KMS-11 (cell line): ENCODE data around the gene RAB4A.

Experiments used
- H2AFZ ChIP-seq: fragments of 200-600 bp; sonication (generic); 2 replicates; pipeline ENCODE4 v1.6.1; 2016; ENCODE audit warnings: antibody characterized with exemption, mixed run types, low read depth
- H3K27ac ChIP-seq: fragments of 200-600 bp; sonication (generic); 2 replicates; pipeline ENCODE4 v1.6.1; 2016; ENCODE audit warnings: mild to moderate bottlenecking, mixed run types
- H3K27me3 ChIP-seq: fragments of 200-600 bp; sonication (generic); 2 replicates; pipeline ENCODE4 v1.6.1; 2017; ENCODE audit warnings: mild to moderate bottlenecking, low read depth, mixed run types, moderate library complexity; ENCODE audit not compliant: insufficient read depth
- H3K36me3 ChIP-seq: fragments of 200-600 bp; sonication (generic); 2 replicates; pipeline ENCODE4 v1.6.1; 2017; ENCODE audit warnings: mild to moderate bottlenecking, mixed run types; ENCODE audit not compliant: insufficient read depth
- H3K4me1 ChIP-seq: fragments of 200-600 bp; sonication (generic); 2 replicates; pipeline ENCODE4 v1.6.1; 2016; ENCODE audit warnings: mild to moderate bottlenecking, low read depth, mixed run types; ENCODE audit not compliant: poor library complexity, severe bottlenecking
- H3K4me2 ChIP-seq: fragments of 200-600 bp; sonication (generic); 2 replicates; pipeline ENCODE4 v1.7.0; 2016; ENCODE audit warnings: mild to moderate bottlenecking, mixed run types
- H3K4me3 ChIP-seq: fragments of 200-600 bp; sonication (generic); IDR thresholded peaks from 2 replicates; pipeline ENCODE4 v1.6.1; 2017; ENCODE audit warnings: low read depth, low read length, mixed read lengths; ENCODE audit not compliant: insufficient read depth
- H3K79me2 ChIP-seq: fragments of 200-600 bp; sonication (generic); 2 replicates; pipeline ENCODE4 v1.6.1; 2016; ENCODE audit warnings: low read depth, mixed run types; ENCODE audit not compliant: insufficient read depth
- H3K9ac ChIP-seq: fragments of 200-600 bp; sonication (generic); 2 replicates; pipeline ENCODE4 v1.6.1; 2016; ENCODE audit warnings: mild to moderate bottlenecking, mixed run types
- H4K20me1 ChIP-seq: fragments of 200-600 bp; sonication (generic); 2 replicates; pipeline ENCODE4 v1.6.1; 2016; ENCODE audit warnings: mild to moderate bottlenecking, mixed run types; ENCODE audit not compliant: insufficient read depth
- TF ChIP-seq, protein P1 (sequence below): fragments of 200-600 bp; sonication (generic); conservative IDR thresholded peaks from 2 replicates; pipeline ENCODE4 v1.6.1; 2017; ENCODE audit warnings: low read depth, mild to moderate bottlenecking, antibody characterized with exemption, low read length, moderate library complexity, mixed read lengths

RAB4A gene

DNA sequence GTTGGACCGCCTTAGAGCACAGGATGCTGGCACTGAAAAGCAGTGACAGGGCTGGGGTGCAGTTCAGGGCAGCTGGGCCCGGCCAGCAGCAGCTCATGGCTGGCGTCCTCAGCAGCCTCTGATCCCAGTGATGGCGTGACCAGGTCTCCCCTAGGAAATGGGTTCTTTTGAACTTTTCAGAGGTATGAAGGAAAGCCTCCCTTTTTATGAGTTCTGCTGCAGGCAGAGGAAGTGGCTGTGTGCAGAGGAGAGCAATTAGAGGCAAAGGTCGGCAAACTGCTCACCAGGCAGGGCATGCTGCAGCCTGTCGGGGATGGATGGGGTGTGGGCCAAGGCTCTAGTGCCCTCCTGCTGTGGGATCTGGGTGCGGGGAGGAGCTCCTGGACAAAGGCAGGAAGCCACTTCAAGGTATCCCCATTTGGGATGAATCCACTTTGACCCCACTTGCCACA is 45.6 kb upstream of the RAB4A start:
- no peaks in the 10 kb centered on the region for H3K79me2 ChIP-seq
- no peaks in the 10 kb centered on the region for H3K4me1 ChIP-seq
- H3K4me3 ChIP-seq: no peak overlapping the region
- no peaks in the 10 kb centered on the region for H3K36me3 ChIP-seq
- H3K4me2 ChIP-seq: no peak overlapping the region
- TF ChIP-seq, protein P1, sequence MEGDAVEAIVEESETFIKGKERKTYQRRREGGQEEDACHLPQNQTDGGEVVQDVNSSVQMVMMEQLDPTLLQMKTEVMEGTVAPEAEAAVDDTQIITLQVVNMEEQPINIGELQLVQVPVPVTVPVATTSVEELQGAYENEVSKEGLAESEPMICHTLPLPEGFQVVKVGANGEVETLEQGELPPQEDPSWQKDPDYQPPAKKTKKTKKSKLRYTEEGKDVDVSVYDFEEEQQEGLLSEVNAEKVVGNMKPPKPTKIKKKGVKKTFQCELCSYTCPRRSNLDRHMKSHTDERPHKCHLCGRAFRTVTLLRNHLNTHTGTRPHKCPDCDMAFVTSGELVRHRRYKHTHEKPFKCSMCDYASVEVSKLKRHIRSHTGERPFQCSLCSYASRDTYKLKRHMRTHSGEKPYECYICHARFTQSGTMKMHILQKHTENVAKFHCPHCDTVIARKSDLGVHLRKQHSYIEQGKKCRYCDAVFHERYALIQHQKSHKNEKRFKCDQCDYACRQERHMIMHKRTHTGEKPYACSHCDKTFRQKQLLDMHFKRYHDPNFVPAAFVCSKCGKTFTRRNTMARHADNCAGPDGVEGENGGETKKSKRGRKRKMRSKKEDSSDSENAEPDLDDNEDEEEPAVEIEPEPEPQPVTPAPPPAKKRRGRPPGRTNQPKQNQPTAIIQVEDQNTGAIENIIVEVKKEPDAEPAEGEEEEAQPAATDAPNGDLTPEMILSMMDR: no peak
- no peak overlapping the region for H3K9ac ChIP-seq
- H3K27ac ChIP-seq: no peak overlapping the region
- no peaks in the 10 kb centered on the region for H3K27me3 ChIP-seq
- H4K20me1 ChIP-seq: no peaks in the 10 kb centered on the region
- no peak overlapping the region for H2AFZ ChIP-seq

DNA sequence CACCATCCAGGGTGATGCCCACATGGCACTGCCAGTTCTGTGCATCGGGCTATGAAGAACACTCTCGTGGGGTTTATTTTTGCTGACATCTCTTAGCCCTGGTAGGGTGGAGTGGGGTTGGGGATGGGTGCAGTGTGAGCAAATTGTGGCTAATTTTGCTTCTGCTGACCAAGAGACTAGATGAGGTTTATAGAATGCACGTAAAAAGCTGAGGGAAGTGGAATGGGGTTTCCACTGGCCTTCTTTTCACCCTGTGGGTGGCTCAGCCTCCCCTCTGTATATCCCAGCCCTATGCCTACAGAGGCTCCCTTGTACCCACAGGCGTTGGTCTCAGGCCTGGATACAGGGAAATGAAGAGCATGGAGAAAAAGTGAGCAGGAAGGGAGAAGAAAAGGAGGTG is 44.1 kb upstream of the RAB4A start:
- no peaks in the 10 kb centered on the region for H3K4me1 ChIP-seq
- no peaks in the 10 kb centered on the region for H4K20me1 ChIP-seq
- TF ChIP-seq, protein P1: no peak
- no peak overlapping the region for H3K4me3 ChIP-seq
- H3K9ac ChIP-seq: no peak overlapping the region
- H2AFZ ChIP-seq: no peak overlapping the region
- H3K36me3 ChIP-seq: no peaks in the 10 kb centered on the region
- H3K4me2 ChIP-seq: no peak overlapping the region
- no peaks in the 10 kb centered on the region for H3K79me2 ChIP-seq
- no peak overlapping the region for H3K27ac ChIP-seq
- H3K27me3 ChIP-seq: no peaks in the 10 kb centered on the region

DNA sequence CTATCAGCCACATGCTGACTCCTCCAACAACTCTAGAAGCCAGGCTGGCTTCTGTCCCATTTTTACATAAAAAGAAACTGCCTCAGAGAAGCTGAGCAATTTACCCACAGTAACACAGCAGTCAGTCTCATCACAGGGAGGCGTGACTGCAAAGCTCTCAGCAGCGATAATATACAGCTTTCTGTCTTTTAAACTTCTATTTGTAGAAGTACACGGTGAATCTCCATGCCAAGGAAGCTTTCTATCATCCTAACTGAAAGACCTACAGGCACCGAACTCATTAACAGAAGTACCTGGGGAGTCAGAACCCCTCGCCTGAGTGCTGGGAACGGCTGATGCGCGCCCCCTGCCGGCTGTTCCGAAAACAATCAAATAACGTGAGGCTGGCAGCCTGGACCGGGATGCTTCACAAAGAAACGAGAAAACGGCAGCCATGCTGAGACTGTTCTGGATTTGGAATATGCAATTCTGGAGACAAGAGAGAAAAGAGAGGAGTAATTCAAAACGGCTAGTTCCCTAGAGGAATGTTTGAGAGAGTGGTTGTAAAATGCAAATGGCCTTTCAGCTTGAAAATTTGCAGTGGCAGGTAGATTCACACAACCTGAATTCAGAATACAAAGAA is 43.5 kb upstream of the RAB4A start:
- Histone ChIP-seq H3K36me3 (no peaks in the 10 kb centered on the region), H3K4me3 (no peak overlapping the region), H3K4me2 (no peak overlapping the region), H3K9ac (no peak overlapping the region), H3K27ac (no peak overlapping the region), H3K79me2 (no peaks in the 10 kb centered on the region), H4K20me1 (no peaks in the 10 kb centered on the region), H3K27me3 (no peaks in the 10 kb centered on the region), H2AFZ (peak overlapping the region; percentile 32; the same call in 1 of the 2 replicates), H3K4me1 (no peaks in the 10 kb centered on the region)
- TF ChIP-seq, protein P1: peak; percentile 99

DNA sequence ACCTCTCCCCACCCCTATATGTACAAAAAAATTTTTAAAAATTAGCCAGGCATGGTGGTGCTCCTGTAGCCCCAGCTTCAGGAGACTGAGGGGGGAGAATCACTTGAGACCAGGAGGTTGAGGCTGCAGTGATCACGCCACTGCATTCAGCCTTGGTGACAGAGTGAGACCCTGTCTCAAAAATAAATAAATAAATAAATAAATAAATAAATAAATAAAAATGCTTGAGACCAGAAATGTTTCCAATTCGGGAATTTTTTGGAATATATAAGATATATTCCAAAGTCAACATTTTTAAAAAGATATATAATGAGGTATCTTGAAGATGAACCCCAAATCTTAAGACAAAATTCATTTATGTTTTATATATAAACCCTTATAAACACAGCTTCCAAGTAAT is 42.4 kb upstream of the RAB4A start:
- Histone ChIP-seq H3K4me3 (no peak overlapping the region), H4K20me1 (no peaks in the 10 kb centered on the region), H3K27me3 (no peaks in the 10 kb centered on the region), H2AFZ (no peak overlapping the region), H3K27ac (no peak overlapping the region), H3K4me1 (no peaks in the 10 kb centered on the region), H3K79me2 (no peaks in the 10 kb centered on the region), H3K4me2 (no peak overlapping the region), H3K36me3 (no peaks in the 10 kb centered on the region), H3K9ac (no peak overlapping the region)
- TF ChIP-seq, protein P1: no peak
